Measurements from ENCODE around the gene SMOC2.

Gene SMOC2

GRCh38 chr6:168711049-168711640 is 270.2 kb downstream of the SMOC2 start:
- DNase-seq (ENCODE audit: low read depth): no peak

GRCh38 chr6:168711666-168712300 is 270.8 kb downstream of the SMOC2 start:
- no peak for DNase-seq (ENCODE audit: low read depth)

GRCh38 chr6:168712993-168713392 is 272.0 kb downstream of the SMOC2 start:
- DNase-seq (ENCODE audit: low read depth): no peak

- DNase-seq (ENCODE audit: low read depth): no peak
Measured at GRCh38 chr6:168713839-168714238, 272.9 kb downstream of the SMOC2 start.

- DNase-seq (ENCODE audit: low read depth): no peak
Measured at GRCh38 chr6:168714547-168715260, 273.7 kb downstream of the SMOC2 start.

GRCh38 chr6:168715643-168716481 is 274.9 kb downstream of the SMOC2 start:
- DNase-seq (ENCODE audit: low read depth): no peak

DNA sequence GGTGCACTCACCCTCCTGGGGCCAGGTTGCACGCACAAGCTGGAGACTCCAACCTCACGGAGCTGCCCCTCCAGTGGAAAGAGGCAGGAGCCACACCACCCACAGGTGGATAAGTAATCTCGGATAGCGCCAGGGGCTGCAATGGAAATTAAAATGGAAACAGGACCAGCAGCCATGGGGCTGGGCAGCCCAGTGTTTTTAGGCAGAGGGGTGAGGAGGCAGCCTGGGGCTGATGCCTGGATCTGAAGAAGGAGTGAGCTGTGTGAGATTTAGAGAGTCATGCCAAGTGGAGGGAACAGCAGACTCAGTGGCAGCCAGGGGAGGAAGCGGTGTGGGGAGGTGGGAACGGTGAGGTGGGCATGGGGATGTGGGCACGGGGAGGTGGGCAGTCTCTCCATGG is 275.6 kb downstream of the SMOC2 start:
- no peak for DNase-seq (ENCODE audit: low read depth)

GRCh38 chr6:168717491-168717890 is 276.5 kb downstream of the SMOC2 start:
- DNase-seq (ENCODE audit: low read depth): no peak
